B cell (primary cell): Measurements from ENCODE around the gene HOXA2.

Source experiments
- EZH2 ChIP-seq: IDR thresholded peaks from 2 replicates; pipeline ENCODE4 v1.6.1; 2012; ENCODE audit warnings: borderline replicate concordance, low read depth, mild to moderate bottlenecking, moderate library complexity, low read length; ENCODE audit not compliant: insufficient read depth, poor library complexity, severe bottlenecking
- TF ChIP-seq, protein P1 (sequence below): fragments of 200-600 bp; IDR thresholded peaks from one replicate; pipeline ENCODE4 v1.8.0; 2022; ENCODE audit warnings: antibody characterized with exemption, mild to moderate bottlenecking

GRCh38 chr7:27080844-27081436, 21.5 kb downstream of the HOXA2 start:
- TF ChIP-seq EZH2: no peak
- TF ChIP-seq, protein P1, sequence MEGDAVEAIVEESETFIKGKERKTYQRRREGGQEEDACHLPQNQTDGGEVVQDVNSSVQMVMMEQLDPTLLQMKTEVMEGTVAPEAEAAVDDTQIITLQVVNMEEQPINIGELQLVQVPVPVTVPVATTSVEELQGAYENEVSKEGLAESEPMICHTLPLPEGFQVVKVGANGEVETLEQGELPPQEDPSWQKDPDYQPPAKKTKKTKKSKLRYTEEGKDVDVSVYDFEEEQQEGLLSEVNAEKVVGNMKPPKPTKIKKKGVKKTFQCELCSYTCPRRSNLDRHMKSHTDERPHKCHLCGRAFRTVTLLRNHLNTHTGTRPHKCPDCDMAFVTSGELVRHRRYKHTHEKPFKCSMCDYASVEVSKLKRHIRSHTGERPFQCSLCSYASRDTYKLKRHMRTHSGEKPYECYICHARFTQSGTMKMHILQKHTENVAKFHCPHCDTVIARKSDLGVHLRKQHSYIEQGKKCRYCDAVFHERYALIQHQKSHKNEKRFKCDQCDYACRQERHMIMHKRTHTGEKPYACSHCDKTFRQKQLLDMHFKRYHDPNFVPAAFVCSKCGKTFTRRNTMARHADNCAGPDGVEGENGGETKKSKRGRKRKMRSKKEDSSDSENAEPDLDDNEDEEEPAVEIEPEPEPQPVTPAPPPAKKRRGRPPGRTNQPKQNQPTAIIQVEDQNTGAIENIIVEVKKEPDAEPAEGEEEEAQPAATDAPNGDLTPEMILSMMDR: no peak
